ENCODE results near the gene IGSF23.

Gene IGSF23

GRCh38 chr19:44640518-44640917, 27.2 kb downstream of the IGSF23 start:
- no peak for DNase-seq (ENCODE audit: low read depth in 2 of 2)

GRCh38 chr19:44641501-44642265, 28.3 kb downstream of the IGSF23 start:
- no peak for DNase-seq (ENCODE audit: low read depth in 2 of 2)

DNA sequence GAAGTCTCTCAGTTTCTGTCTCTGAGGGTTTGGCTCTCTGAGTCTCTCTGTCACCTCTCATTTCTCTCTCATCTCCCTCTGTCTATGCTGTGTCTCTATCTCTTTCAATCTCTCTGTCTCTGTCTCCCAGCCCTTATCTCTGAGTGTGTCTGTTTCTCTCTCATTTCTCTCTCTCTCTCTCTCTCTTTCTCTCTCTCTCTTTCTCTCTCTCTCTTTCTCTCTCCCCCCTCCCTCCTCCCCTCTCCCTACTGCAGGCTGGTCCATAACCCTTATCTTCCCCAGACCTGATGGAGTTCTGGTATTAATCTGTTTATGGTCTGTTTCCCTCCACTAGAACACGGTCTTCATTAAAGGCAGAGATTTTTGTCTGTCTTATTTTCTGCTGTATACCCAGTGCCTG, 29.0 kb downstream of the IGSF23 start:
- no peak for DNase-seq (ENCODE audit: low read depth in 2 of 2)

DNA sequence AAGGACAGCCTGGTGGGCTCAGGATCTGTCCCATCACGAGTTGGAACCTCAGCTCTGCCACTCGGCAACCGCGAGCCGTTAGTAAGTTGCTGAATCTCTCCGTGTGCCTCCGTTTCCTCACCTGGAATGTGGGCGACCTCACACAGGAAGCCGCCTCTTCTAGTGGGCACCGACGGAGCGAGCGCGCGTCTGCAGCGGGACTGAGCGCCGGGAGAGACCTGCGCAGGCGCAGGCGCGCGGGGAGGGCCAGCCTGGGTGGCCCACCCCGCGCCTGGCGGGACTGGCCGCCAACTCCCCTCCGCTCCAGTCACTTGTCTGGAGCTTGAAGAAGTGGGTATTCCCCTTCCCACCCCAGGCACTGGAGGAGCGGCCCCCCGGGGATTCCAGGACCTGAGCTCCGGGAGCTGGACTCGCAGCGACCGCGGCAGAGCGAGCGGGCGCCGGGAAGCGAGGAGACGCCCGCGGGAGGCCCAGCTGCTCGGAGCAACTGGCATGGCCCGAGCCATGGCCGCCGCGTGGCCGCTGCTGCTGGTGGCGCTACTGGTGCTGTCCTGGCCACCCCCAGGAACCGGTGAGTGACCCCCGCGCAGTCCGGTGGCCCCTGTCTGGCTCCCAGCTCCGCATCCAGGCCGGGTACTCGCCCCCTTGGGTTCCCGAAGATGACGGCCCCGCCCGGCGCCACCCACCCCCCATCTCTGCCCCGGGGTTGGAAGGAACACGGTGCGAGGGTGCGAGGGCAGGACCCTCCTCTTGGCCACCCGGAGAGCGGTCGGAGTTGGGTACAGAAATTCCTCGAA, 30.4 kb downstream of the IGSF23 start, which contains the start of gene PVR:
TSS of gene PVR (plus strand) at position 306 of the 797 bp plus-strand sequence. CDS start at position 493, 187 bp downstream.
- no peak for DNase-seq (ENCODE audit: low read depth in 2 of 2)

DNA sequence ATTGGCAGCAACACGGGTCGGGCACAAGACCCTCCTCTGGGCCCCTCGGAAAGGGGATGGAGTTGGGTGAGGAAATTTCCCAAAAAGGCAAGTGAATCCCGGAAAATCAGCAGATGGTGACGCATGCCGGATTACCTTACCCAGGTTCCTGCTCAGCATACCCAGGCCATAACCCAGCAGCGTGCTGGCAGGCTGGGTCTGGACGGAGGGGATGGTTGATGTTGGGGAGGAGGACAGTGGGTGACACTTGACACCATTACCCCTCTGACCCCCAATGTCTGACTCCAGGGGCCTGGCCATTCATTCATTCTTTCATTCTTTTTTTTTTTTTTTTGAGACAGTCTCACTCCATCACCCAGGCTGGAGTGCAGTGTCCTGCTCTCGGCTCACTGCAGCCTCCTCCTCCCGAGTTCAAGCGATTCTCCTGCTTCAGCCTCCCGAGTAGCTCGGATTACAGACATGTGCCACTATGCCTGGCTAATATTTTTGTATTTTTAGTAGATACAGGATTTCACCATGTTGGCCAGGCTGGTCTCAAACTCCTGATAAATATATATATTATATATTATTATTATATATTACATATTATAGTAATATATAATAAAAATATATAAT, 31.1 kb downstream of the IGSF23 start:
- no peak for DNase-seq (ENCODE audit: low read depth in 2 of 2)

DNA sequence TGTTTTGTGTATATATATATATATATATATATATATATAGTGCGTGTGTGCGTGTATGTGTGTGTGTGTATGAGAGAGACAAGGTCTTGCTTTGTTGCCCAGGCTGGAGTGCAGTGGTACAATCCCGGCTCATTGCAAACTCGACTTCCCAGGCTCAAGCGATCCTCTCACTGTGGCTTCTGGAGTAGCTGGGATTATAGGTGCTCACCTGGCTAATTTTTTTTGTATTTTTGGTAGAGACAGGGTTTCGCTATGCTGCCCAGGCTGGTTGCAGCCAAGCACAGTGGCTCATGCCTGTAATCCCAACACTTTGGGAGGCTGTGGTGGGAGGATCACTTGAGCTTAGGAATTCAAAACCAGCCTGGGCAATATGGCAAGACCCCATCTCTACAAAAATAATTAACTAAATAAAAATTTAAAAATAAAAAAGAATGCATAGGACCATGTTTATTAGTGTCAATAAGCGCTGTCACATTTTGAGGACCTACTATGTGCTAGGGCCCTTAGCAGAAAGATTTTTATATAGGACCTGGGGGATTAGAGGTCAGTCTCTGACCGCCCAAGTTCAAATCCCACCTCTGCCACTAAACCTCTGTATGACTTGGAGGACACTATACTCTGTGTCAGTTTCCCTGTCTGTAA, 32.2 kb downstream of the IGSF23 start:
- no peak for DNase-seq (ENCODE audit: low read depth in 2 of 2)

GRCh38 chr19:44646049-44646416, 32.7 kb downstream of the IGSF23 start:
- no peak for DNase-seq (ENCODE audit: low read depth in 2 of 2)

DNA sequence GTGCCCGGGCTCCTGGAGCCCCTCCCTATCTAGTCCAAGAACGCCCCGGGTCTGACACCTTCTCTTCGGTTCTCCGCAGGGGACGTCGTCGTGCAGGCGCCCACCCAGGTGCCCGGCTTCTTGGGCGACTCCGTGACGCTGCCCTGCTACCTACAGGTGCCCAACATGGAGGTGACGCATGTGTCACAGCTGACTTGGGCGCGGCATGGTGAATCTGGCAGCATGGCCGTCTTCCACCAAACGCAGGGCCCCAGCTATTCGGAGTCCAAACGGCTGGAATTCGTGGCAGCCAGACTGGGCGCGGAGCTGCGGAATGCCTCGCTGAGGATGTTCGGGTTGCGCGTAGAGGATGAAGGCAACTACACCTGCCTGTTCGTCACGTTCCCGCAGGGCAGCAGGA, 33.8 kb downstream of the IGSF23 start:
- no peak for DNase-seq (ENCODE audit: low read depth in 2 of 2)

DNA sequence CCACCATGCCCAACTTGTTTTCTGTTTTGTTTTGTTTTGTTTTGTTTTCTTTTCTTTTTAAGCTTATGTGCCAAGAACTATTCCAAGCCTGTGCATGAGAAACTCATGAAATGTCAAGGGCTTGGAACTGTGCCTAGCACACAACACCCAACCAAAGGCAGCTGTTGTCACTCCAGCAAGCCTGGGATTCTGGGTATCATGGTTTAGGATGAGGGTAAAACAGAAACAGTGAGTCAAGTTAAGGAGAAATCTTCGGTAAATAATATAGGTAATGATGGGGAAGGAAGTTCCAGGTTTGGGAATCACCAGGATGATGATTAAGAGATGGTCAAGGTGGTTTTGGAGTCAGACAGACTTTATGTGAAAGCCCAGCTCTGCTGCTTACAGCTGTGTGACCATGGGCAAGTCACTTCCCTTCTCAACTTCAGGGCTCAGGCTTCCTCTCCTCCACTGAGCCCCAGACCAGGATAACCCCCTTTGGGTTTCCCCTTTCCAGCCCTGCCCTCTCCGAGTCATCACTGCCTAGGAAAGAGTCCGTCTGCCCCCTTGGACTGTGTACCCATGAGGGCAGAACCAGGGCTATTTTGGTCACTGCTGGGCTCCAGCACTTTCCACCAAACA, 35.4 kb downstream of the IGSF23 start:
- DNase-seq (ENCODE audit: low read depth in 2 of 2) = no peak

DNA sequence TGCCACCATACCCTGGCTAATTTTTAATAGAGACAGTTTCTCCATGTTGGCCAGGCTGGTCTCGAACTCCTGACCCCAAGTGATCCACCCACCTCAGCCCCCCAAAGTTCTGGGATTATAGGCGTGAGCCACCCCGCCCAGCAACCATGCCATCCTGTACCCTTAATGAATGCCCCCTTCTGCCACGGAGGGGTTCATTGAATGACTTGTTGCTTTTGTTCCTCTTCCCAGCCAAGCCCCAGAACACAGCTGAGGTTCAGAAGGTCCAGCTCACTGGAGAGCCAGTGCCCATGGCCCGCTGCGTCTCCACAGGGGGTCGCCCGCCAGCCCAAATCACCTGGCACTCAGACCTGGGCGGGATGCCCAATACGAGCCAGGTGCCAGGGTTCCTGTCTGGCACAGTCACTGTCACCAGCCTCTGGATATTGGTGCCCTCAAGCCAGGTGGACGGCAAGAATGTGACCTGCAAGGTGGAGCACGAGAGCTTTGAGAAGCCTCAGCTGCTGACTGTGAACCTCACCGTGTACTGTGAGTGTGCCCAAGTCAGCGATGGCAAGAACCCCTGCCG, 36.3 kb downstream of the IGSF23 start:
- no peak for DNase-seq (ENCODE audit: low read depth in 2 of 2)

GRCh38 chr19:44653343-44653742, 40.0 kb downstream of the IGSF23 start:
- DNase-seq (ENCODE audit: low read depth in 2 of 2) = no peak

DNA sequence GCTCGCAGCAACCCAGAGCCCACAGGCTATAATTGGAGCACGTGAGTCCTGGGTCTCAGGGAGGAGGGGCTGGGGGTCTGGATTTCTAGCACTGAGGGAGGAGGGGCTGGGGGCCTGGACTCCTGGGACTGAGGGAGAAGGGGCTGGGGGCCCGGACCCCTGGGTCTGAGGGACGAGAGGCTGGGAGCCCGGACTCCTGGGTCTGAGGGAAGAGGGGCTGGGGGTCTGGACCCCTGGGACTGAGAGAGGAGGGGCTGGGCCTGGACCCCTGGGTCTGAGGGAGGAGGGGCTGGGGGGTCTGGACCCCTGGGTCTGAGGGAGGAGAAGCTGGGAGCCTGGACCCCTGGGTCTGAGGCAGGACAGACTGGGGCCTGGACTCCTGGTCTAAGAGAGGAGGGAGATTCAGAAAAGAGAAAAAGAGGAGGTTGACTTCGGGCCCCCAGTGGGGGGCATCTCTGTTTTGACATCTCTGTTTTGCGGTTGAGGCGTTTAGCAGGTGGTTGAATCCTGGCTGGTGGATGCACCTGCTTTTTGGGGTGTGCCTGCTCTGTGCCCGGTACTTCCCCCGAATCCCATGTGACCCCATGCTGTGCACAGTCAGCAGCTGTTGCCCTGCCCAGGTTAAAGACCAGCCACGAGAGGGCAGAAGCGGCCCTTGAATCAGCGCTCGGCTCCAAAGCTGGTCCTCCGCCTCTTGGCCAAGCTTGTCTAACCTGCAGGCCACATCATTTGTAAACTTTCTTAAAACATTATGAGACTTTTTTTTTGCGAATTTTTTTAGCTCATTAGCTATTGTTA, 40.8 kb downstream of the IGSF23 start:
- peak; percentile 14 to 36 for DNase-seq (ENCODE audit: low read depth in 2 of 2)

GRCh38 chr19:44657211-44657921, 44.0 kb downstream of the IGSF23 start:
- peak; percentile 30 to 49 for DNase-seq (ENCODE audit: low read depth in 2 of 2)

DNA sequence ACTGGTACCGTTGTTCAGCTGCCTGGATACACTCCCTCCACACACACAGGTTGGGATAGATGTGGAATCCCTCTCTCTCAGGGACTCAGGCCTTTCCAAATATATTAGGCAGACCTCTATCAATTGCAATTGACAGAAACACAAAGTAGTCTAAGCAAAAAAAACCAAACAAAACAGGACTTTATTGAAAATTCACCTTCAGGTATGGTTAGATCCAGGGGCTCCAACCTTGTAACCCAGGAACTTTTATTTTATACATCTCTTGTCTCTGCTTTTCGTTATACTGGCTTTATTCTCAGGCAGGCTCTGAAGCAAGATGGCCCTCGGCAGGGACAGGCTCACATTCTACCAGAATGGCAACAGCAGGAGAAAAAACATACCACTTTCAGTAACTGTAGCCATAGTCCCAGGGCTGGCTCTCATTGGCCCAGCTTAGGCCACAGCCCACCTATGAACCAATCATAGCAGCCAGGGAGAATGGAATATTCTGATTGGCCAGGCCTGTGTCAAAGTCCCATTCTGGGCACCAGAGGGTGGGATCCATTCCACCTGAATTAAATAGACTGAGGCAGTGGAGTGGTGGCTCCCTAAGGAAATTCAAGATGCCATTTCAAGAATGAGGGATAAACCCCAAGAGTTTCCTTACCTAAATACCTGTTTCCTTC, 44.8 kb downstream of the IGSF23 start:
- DNase-seq (ENCODE audit: low read depth in 2 of 2) = no peak

GRCh38 chr19:44660081-44660480, 46.7 kb downstream of the IGSF23 start:
- no peak for DNase-seq (ENCODE audit: low read depth in 2 of 2)

GRCh38 chr19:44661205-44661604, 47.8 kb downstream of the IGSF23 start:
- DNase-seq (ENCODE audit: low read depth in 2 of 2) = no peak

- DNase-seq (ENCODE audit: low read depth in 2 of 2) = no peak
These were observed 48.5 kb downstream of the IGSF23 start for GRCh38 chr19:44661904-44662303.

DNA sequence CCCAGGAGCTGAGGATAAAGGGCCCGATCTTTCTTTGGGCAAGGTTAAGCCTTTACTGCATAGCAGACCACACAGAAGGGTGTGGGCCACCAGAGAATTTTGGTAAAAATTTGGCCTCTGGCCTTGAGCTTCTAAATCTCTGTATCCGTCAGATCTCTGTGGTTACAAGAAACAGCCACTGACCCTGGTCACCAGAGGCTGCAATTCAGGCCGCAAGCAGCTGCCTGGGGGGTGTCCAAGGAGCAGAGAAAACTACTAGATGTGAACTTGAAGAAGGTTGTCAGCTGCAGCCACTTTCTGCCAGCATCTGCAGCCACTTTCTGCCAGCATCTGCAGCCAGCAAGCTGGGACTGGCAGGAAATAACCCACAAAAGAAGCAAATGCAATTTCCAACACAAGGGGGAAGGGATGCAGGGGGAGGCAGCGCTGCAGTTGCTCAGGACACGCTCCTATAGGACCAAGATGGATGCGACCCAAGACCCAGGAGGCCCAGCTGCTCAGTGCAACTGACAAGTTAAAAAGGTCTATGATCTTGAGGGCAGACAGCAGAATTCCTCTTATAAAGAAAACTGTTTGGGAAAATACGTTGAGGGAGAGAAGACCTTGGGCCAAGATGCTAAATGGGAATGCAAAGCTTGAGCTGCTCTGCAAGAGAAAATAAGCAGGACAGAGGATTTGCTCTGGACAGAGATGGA, 49.5 kb downstream of the IGSF23 start:
- DNase-seq (ENCODE audit: low read depth in 2 of 2) = no peak

DNA sequence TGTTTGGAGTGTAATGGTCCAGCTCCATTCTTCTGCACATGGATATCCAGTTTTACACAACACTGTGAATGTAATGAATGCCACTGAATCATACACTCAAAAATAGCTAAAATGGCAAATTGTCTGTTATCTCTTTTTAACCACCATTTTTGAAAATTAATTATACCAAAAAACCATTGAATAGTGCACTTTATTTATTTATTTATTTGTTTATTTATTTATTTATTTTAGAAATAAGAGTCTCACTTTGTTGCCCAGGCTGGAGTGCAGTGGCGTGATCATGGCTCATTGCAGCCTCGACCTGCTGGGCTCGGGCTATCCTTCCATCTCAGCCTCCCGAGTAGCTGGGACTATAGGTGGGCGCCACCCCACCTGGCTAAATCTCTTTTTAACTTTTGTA, 50.6 kb downstream of the IGSF23 start:
- no peak for DNase-seq (ENCODE audit: low read depth in 2 of 2)
